Tibial nerve (tissue), 4 donors: ENCODE measurements around the gene FCAR. TPM values are rescaled to one million over a fixed set of nuclear protein-coding genes. Genes with fewer than 3 reads are reported as not detected.
"Not testable (repeated sequence)": the region's sequence is repeated elsewhere in the genome, so short reads cannot be mapped to it uniquely, and the experiment has no call there.

ENCODE experiments used
- DNase-seq, 2 donors: peaks; one replicate each; pipeline ENCODE4 v3.0.0-alpha.2; 2019; ENCODE audit warnings: low spot score in 2 of 2
- H3K27ac ChIP-seq, 4 donors: fragments of 200-600 bp; sonication (generic) in 3 of 4; one replicate each; pipeline ENCODE4 v1.5.1; 2017 to 2019; ENCODE audit warnings: mild to moderate bottlenecking in 1 of 4
- H3K27me3 ChIP-seq, 2 donors: fragments of 200-600 bp; sonication (generic) in 1 of 2; one replicate each; pipeline versions ENCODE4 v1.5.1 to v1.6.0; 2017 to 2019
- H3K36me3 ChIP-seq, 3 donors: fragments of 200-600 bp; sonication (generic); one replicate each; pipeline ENCODE4 v1.5.1; 2018 to 2019
- H3K4me1 ChIP-seq, 4 donors: fragments of 200-600 bp; sonication (generic) in 3 of 4; one replicate each; pipeline ENCODE4 v1.5.1; 2017 to 2019
- H3K4me3 ChIP-seq, 4 donors: fragments of 200-600 bp; sonication (generic) in 3 of 4; one replicate each; pipeline ENCODE4 v1.5.1; 2017 to 2019; ENCODE audit warnings: mild to moderate bottlenecking in 1 of 4, moderate library complexity in 1 of 4
- H3K9me3 ChIP-seq, 4 donors: fragments of 200-600 bp; sonication (generic) in 3 of 4; one replicate each; pipeline ENCODE4 v1.5.1; 2017 to 2019
- EP300 ChIP-seq, 2 donors: sonication (generic); formaldehyde crosslinking; IDR thresholded peaks; one replicate each; pipeline ENCODE4 v1.6.1; 2017; ENCODE audit warnings: antibody characterized with exemption in 2 of 2, mild to moderate bottlenecking in 1 of 2
- POLR2A ChIP-seq, 2 donors: fragments of 450-650 bp; IDR thresholded peaks; one replicate each; pipeline ENCODE4 v1.6.1; 2017; ENCODE audit warnings: antibody characterized with exemption in 2 of 2, mild to moderate bottlenecking in 2 of 2, moderate library complexity in 2 of 2
- WGBS, 2 donors: methylation state at CpG; one replicate each; pipeline ENCODE4 v1.1.5; 2018; 5-methylcytosine and 5-hydroxymethylcytosine counted together
- small RNA-seq: library from RNA; depleted of rRNA; stranded (forward); fragments of <200 nt; gene quantifications from one replicate; pipeline ENCODE3, GENCODE V24; 2016
- total RNA-seq, 4 donors: library from RNA; depleted of rRNA; stranded (reverse); fragments of >200 nt; gene quantifications; one replicate each; pipeline ENCODE4 v1.1.0, GENCODE V29; 2016
- TF ChIP-seq, protein P1 (sequence below), 5 experiments: fragments of 200-600 bp in 3 of 5; fragments of 450-650 bp in 2 of 5; sonication (generic) in 3 of 5; IDR thresholded peaks; one replicate each; pipeline ENCODE4 v1.5.1; 2016 to 2019; ENCODE audit warnings: antibody characterized with exemption in 5 of 5, mild to moderate bottlenecking in 3 of 5, moderate library complexity in 2 of 5

FCAR gene
- total RNA-seq, 4 donors from 2014 or later, result 2.1 TPM; not detected in 3

DNA sequence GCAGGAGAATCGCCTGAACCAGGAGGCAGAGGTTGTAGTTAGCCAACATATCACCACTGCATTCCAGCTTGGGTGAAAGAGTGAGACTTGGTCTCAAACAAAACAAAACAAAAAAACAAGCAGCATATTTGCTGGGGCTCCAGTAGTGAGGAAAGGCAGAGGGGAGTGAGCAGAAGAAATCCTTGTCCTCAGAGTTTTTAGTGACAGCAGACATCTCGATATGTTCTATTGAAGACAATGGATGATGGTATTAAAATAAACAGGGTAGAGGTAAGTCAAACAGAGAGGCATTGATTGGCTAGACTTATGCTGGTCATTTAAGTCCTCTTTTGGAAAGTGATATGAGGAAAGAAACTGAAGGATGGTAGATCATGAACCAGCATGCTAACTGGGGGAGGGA is 54.3 kb downstream of the FCAR start:
- H3K27ac ChIP-seq, result no peak overlapping the region
- TF ChIP-seq, protein P1, sequence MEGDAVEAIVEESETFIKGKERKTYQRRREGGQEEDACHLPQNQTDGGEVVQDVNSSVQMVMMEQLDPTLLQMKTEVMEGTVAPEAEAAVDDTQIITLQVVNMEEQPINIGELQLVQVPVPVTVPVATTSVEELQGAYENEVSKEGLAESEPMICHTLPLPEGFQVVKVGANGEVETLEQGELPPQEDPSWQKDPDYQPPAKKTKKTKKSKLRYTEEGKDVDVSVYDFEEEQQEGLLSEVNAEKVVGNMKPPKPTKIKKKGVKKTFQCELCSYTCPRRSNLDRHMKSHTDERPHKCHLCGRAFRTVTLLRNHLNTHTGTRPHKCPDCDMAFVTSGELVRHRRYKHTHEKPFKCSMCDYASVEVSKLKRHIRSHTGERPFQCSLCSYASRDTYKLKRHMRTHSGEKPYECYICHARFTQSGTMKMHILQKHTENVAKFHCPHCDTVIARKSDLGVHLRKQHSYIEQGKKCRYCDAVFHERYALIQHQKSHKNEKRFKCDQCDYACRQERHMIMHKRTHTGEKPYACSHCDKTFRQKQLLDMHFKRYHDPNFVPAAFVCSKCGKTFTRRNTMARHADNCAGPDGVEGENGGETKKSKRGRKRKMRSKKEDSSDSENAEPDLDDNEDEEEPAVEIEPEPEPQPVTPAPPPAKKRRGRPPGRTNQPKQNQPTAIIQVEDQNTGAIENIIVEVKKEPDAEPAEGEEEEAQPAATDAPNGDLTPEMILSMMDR (IDR thresholded peaks at IDR 0.05), result no peak
- TF ChIP-seq POLR2A (IDR thresholded peaks at IDR 0.05), result no peak
- no peak for TF ChIP-seq EP300 (IDR thresholded peaks at IDR 0.05)
- H3K36me3 ChIP-seq, result no peaks in the 10 kb centered on the region
- H3K4me3 ChIP-seq, result no peak overlapping the region
- no peaks in the 10 kb centered on the region for H3K4me1 ChIP-seq
- WGBS, 2 donors, result 86 to 91% methylated on average over 2 of the region's 2 CpGs
- H3K27me3 ChIP-seq, result no peaks in the 10 kb centered on the region
- DNase-seq, result no peak
- H3K9me3 ChIP-seq, result peaks cover 0 to 53% (median 4%) of the 10 kb centered on the region in 4 donors

DNA sequence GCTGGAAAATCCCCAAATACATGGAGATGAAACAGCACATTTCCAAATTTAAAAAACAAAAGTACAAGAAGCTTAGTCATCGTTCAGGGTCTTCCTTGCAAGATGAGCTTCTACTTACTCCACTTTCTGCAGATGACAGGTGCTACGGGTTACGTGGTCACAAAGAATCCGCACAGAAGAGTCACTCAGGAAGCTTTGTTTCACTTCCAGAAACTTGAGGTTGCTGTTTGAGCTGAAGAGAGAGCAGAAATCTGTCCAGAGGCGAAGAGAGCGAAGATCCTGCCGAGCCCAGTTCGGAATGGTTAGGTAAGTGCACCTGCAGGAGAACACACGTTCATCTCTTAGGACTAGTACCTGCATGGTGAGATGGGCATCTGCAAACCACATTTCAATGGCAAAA is 63.9 kb downstream of the FCAR start:
- Histone ChIP-seq H3K4me3 (no peak overlapping the region), H3K36me3 (no peaks in the 10 kb centered on the region), H3K27me3 (no peaks in the 10 kb centered on the region), H3K9me3 (peaks cover 0 to 21% (median 0%) of the 10 kb centered on the region in 4 donors), H3K27ac (no peak overlapping the region), H3K4me1 (no peaks in the 10 kb centered on the region)
- DNase-seq, result no peak
- TF ChIP-seq, protein P1 (IDR thresholded peaks at IDR 0.05), result no peak
- TF ChIP-seq EP300 (IDR thresholded peaks at IDR 0.05) (no peak), POLR2A (IDR thresholded peaks at IDR 0.05) (no peak)
- 73 to 76% methylated on average over 9 of the region's 9 CpGs for WGBS, 2 donors

DNA sequence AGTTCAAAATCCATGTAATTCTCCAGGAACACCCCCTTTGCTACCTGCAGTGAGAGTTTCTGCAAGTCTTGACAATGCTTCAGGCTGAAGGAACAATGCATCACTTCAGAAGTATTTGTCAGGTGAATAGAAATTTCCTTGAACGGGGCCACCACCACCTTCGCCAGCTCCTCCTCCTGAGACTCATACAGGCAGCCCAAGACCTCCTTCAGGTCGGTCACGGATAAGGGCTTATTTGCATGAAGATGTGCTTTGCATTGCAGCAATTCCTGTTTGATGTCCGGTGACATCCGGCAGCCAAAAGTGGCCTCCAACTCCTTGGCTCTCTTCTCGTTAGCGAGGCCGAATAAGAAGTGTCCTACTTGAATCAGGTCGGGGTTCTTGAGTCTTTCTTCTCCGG is 64.9 kb downstream of the FCAR start:
- Histone ChIP-seq H3K27me3 (no peaks in the 10 kb centered on the region), H3K36me3 (no peaks in the 10 kb centered on the region), H3K27ac (no peak overlapping the region), H3K9me3 (peaks cover 0 to 23% (median 0%) of the 10 kb centered on the region in 4 donors), H3K4me3 (no peak overlapping the region), H3K4me1 (no peaks in the 10 kb centered on the region)
- WGBS, 2 donors, result 77% methylated on average over 11 of the region's 11 CpGs
- TF ChIP-seq EP300 (IDR thresholded peaks at IDR 0.05), result no peak
- TF ChIP-seq POLR2A (IDR thresholded peaks at IDR 0.05), result no peak
- TF ChIP-seq, protein P1 (IDR thresholded peaks at IDR 0.05), result no peak
- no peak for DNase-seq

DNA sequence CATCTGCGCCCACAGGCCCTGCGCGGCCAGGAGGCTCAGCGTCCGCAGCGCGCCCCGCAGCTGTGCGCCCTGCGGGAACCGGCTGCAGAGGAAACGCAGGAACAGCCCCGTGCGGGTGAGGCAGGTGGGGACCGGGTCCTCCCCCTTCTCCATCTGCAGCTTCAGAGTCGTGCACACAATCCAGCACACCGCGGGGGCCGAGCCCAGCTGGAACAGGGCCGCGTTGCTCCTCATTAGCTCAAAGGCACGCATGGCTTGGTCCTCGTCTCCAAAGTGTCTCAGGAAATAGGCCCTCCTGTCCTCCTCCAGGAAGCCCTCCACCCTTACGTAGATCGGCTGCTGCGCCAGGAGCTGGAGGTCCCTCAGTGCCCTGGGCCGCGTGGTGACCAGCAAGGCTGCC is 65.5 kb downstream of the FCAR start:
- 90% methylated on average over 2 to 4 of the region's 28 CpGs for WGBS, 2 donors
- not testable (repeated sequence) for H3K36me3 ChIP-seq, H3K27me3 ChIP-seq, DNase-seq, H3K4me1 ChIP-seq, H3K27ac ChIP-seq, H3K4me3 ChIP-seq
- peaks cover 0 to 23% (median 0%) of the 10 kb centered on the region in 4 donors for H3K9me3 ChIP-seq

Small RNAs within 50 kb of the gene (small RNA-seq; reads per million reads assigned to genes)
- gene RNU6-222P, result not detected

Other genes with a start within 250 kb of the FCAR start
- gene LILRB1, start 243.8 kb upstream of the FCAR start, total RNA-seq, result 10 to 100 TPM in 1 of 4 donors, 1 to 10 TPM in 2, under 1 TPM in 1; 0.59 to 15.3 (median 3.4) TPM
- 1 to 10 TPM; 1.1 to 5.1 (median 2.4) TPM for gene LILRB4, start 211.2 kb upstream of the FCAR start, total RNA-seq
- gene KIR3DL3, start 149.8 kb upstream of the FCAR start, total RNA-seq, result not detected
- not detected for gene KIR2DL3, start 135.7 kb upstream of the FCAR start, total RNA-seq
- not detected for gene KIR2DL1, start 104.4 kb upstream of the FCAR start, total RNA-seq
- not detected for gene KIR2DL4, start 70.6 kb upstream of the FCAR start, total RNA-seq
- under 1 TPM in 1 of 4 donors, not detected in 3; 0.22 TPM for gene KIR3DL1, start 57.8 kb upstream of the FCAR start, total RNA-seq
- gene KIR2DS4, start 41.6 kb upstream of the FCAR start, total RNA-seq, result not detected
- gene KIR3DL2, start 23.8 kb upstream of the FCAR start, total RNA-seq, result not detected
- 1 to 10 TPM in 1 of 4 donors, not detected in 3; 4.6 TPM for gene NCR1, start 31.9 kb downstream of the FCAR start, total RNA-seq
- not detected for gene NLRP7, start 73.3 kb downstream of the FCAR start, total RNA-seq
- gene NLRP2, start 92.1 kb downstream of the FCAR start, total RNA-seq, result under 1 TPM in 1 of 4 donors, not detected in 3; under 0.01 TPM
- gene GP6, start 164.0 kb downstream of the FCAR start, total RNA-seq, result 1 to 10 TPM in 1 of 4 donors, not detected in 3; 1.5 TPM
- gene RDH13, start 188.9 kb downstream of the FCAR start, total RNA-seq, result 10 to 100 TPM in 2 of 4 donors, 1 to 10 TPM in 2; 6.3 to 25.7 (median 12.7) TPM
- 1 to 10 TPM in 1 of 4 donors, under 1 TPM in 1, not detected in 2; 0.44 to 1.2 TPM for gene EPS8L1, start 201.6 kb downstream of the FCAR start, total RNA-seq
- 100 to 1,000 TPM; 113 to 270 (median 180) TPM for gene PPP1R12C, start 243.4 kb downstream of the FCAR start, total RNA-seq